ENCODE data around the gene DSTYK.
"Not testable (repeated sequence)": the region's sequence is repeated elsewhere in the genome, so short reads cannot be mapped to it uniquely, and the experiment has no call there.

Gene DSTYK

GRCh38 chr1:205236951-205237475 is 25.5 kb upstream of the DSTYK start:
- DNase-seq (ENCODE audit: low spot score) = no peak
- no peak for TF ChIP-seq CTCF (IDR thresholded peaks at IDR 0.05; ENCODE audit: borderline replicate concordance, control extremely low read depth, extremely low read depth, insufficient read depth, missing control alignments)
- in situ Hi-C loops (cut with MboI; ENCODE audit: low sequenced_read_pairs, unreplicated experiment) = no loop called here

DNA sequence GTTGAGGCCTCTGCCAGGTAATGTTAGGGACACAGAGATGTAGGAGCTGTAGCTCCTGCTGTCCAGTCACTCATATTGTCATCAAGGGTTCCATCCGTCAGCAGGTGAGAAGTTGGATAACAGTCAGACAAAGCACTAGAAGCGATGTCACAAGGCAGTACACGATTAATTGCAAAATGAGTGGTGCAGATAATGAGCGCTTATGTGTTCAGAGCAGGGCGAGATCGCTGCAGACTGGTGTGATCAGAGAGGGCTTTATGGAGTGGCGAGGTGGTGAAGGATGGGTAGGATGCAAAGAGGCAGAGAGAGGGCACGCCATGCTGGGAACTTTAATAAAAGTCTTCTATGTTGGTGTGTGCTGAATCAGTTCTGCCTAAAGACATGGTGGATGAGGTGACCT is 25.0 kb upstream of the DSTYK start:
- no peak for DNase-seq (ENCODE audit: low spot score)
- in situ Hi-C loops (cut with MboI; ENCODE audit: low sequenced_read_pairs, unreplicated experiment) = no loop called here
- no peak for TF ChIP-seq CTCF (IDR thresholded peaks at IDR 0.05; ENCODE audit: borderline replicate concordance, control extremely low read depth, extremely low read depth, insufficient read depth, missing control alignments)

DNA sequence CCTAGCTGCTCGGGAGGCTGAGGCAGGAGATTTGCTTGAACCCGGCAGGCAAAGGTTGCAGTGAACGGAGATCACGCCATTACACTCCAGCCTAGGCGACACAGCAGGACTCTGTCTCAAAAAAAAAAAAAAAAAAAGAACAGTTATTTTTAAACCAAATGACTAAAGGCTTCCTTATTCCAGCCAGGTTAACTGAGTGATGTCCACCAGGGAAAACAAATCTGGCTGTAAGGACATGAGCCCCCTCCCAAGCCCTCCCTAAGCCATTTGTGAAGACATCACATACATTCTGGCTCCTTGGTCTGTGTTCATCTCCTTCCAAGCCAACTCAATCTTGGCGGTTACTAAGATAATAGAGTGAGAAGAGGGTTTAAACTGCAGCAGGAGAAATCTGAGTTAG is 24.4 kb upstream of the DSTYK start:
- in situ Hi-C loops (cut with MboI; ENCODE audit: low sequenced_read_pairs, unreplicated experiment) = no loop called here
- TF ChIP-seq CTCF (IDR thresholded peaks at IDR 0.05; ENCODE audit: borderline replicate concordance, control extremely low read depth, extremely low read depth, insufficient read depth, missing control alignments) = no peak
- no peak for DNase-seq (ENCODE audit: low spot score)

GRCh38 chr1:205233986-205234385 is 22.5 kb upstream of the DSTYK start:
- DNase-seq (ENCODE audit: low spot score); in situ Hi-C loops (cut with MboI; ENCODE audit: low sequenced_read_pairs, unreplicated experiment): not testable (repeated sequence)

- in situ Hi-C loops (cut with MboI; ENCODE audit: low sequenced_read_pairs, unreplicated experiment) = no loop called here
- DNase-seq (ENCODE audit: low spot score) = no peak
- TF ChIP-seq CTCF (IDR thresholded peaks at IDR 0.05; ENCODE audit: borderline replicate concordance, control extremely low read depth, extremely low read depth, insufficient read depth, missing control alignments) = no peak
Measured at GRCh38 chr1:205232945-205233397, 21.5 kb upstream of the DSTYK start.

- in situ Hi-C loops (cut with MboI; ENCODE audit: low sequenced_read_pairs, unreplicated experiment) = no loop called here
- no peak for DNase-seq (ENCODE audit: low spot score)
- no peak for TF ChIP-seq CTCF (IDR thresholded peaks at IDR 0.05; ENCODE audit: borderline replicate concordance, control extremely low read depth, extremely low read depth, insufficient read depth, missing control alignments)
Measured at GRCh38 chr1:205232127-205232820, 20.8 kb upstream of the DSTYK start.

- no peak for TF ChIP-seq CTCF (IDR thresholded peaks at IDR 0.05; ENCODE audit: borderline replicate concordance, control extremely low read depth, extremely low read depth, insufficient read depth, missing control alignments)
- no peak for DNase-seq (ENCODE audit: low spot score)
- in situ Hi-C loops (cut with MboI; ENCODE audit: low sequenced_read_pairs, unreplicated experiment) = no loop called here
Measured at GRCh38 chr1:205230982-205231381, 19.5 kb upstream of the DSTYK start.
